GM12878 (cell line): ENCODE results near the gene SLFN5. TPM values are rescaled to one million over a fixed set of nuclear protein-coding genes. Genes with fewer than 3 reads are reported as not detected.

Experiments
- ATAC-seq: fragments of 200-7000 bp; cut with Tn5 transposase; 3 replicates; pipeline ENCODE4 v1.9.1; 2020; ENCODE audit warnings: mild to moderate bottlenecking, moderate library complexity
- BruUV-seq: library from RNA; stranded (reverse); fragments of 400-500 nt; replicated peaks from 2 replicates; lab custom pipeline; 2021; lab: Mats Ljungman, UMichigan
- CTCF ChIA-PET: fragments of 300-600 bp; sonication (Branson Sonifier 250); formaldehyde crosslinking; extraction: SDS; loops from one replicate; lab custom pipeline; 2021; ENCODE audit warnings: inconsistent platforms; lab: Yijun Ruan, JAX
- POLR2A ChIA-PET: fragments of 350-600 bp; formaldehyde crosslinking; extraction: SDS; loops from one replicate; lab custom pipeline; 2021; ENCODE audit warnings: inconsistent platforms; lab: Charles Lee
- RAD21 ChIA-PET: fragments of 300-600 bp; sonication (Branson Sonifier 250); formaldehyde crosslinking; loops from one replicate; lab custom pipeline; 2023; ENCODE audit warnings: antibody characterized with exemption; ENCODE audit not compliant: unreplicated experiment; lab: Charles Lee
- SMC1A ChIA-PET: fragments of 300-600 bp; sonication (Branson Sonifier 250); formaldehyde crosslinking; loops from one replicate; lab custom pipeline; 2023; ENCODE audit not compliant: unreplicated experiment, uncharacterized antibody; lab: Charles Lee
- DNase-seq: peaks from one replicate; pipeline ENCODE4 v3.0.0-alpha.2; 2011; ENCODE audit warnings: low read depth, low spot score
- FAIRE-seq: peaks from 3 replicates; lab custom pipeline; 2011; peaks lifted over from hg19 to GRCh38; lab: Jason Lieb, UNC
- H2AFZ ChIP-seq: 2 replicates; pipeline ENCODE4 v1.6.0; 2011; ENCODE audit warnings: low read depth, low read length, control low read depth; ENCODE audit not compliant: control insufficient read depth
- H3K27ac ChIP-seq: 2 replicates; pipeline ENCODE4 v1.5.1; 2011; ENCODE audit warnings: control low read depth; ENCODE audit not compliant: control insufficient read depth, insufficient read depth
- H3K27me3 ChIP-seq, 2 experiments: replicated peaks in 1 of 2; 2 replicates each; pipeline versions ENCODE4 v1.6.0 to v1.6.1; 2011; ENCODE audit warnings: low read length in 1 of 2; ENCODE audit not compliant: control insufficient read depth in 2 of 2, insufficient read depth in 2 of 2
- H3K36me3 ChIP-seq, 2 experiments: 2 replicates each; pipeline ENCODE4 v1.5.1; 2011; ENCODE audit warnings: low read length in 1 of 2; ENCODE audit not compliant: control insufficient read depth in 2 of 2, insufficient read depth in 2 of 2
- H3K4me1 ChIP-seq: 2 replicates; pipeline ENCODE4 v1.6.1; 2011; ENCODE audit warnings: mild to moderate bottlenecking, low read length, moderate library complexity, mixed read lengths; ENCODE audit not compliant: control insufficient read depth, insufficient read depth
- H3K4me2 ChIP-seq: 2 replicates; pipeline ENCODE4 v1.6.0; 2011; ENCODE audit warnings: control low read depth; ENCODE audit not compliant: control insufficient read depth, insufficient read depth
- H3K4me3 ChIP-seq: fragments of 200-600 bp; sonication (generic); 2 replicates; pipeline ENCODE4 v1.5.1; 2016
- H3K79me2 ChIP-seq: 2 replicates; pipeline ENCODE4 v1.6.0; 2011; ENCODE audit warnings: low read length; ENCODE audit not compliant: control insufficient read depth, insufficient read depth
- H3K9ac ChIP-seq: 2 replicates; pipeline ENCODE4 v1.8.0; 2011; ENCODE audit warnings: low read length, control low read depth, mixed read lengths; ENCODE audit not compliant: control insufficient read depth, insufficient read depth
- H3K9me3 ChIP-seq: replicated peaks from 3 replicates; pipeline ENCODE4 v1.5.1; 2011; ENCODE audit warnings: mild to moderate bottlenecking, low read length; ENCODE audit not compliant: control insufficient read depth, insufficient read depth
- H4K20me1 ChIP-seq: 2 replicates; pipeline ENCODE4 v1.6.0; 2011; ENCODE audit not compliant: control insufficient read depth, insufficient read depth
- ATF3 ChIP-seq: IDR thresholded peaks from 2 replicates; pipeline ENCODE4 v1.6.1; 2011; ENCODE audit warnings: low read depth, mild to moderate bottlenecking, low read length, moderate library complexity, borderline replicate concordance; ENCODE audit errors: extremely low read depth
- CBFB ChIP-seq: IDR thresholded peaks from 2 replicates; pipeline ENCODE4 v1.6.1; 2016; ENCODE audit warnings: antibody characterized with exemption, low read depth
- DPF2 ChIP-seq: fragments of 450-650 bp; IDR thresholded peaks from 2 replicates; pipeline ENCODE4 v1.6.1; 2017; ENCODE audit warnings: mild to moderate bottlenecking
- EGR1 ChIP-seq, 2 experiments: IDR thresholded peaks; 1 replicate in 1 of 2; 2 replicates in 1 of 2; pipeline ENCODE4 v1.6.1; 2011 to 2012; ENCODE audit warnings: low read depth in 2 of 2, low read length in 2 of 2, borderline replicate concordance in 1 of 2, mild to moderate bottlenecking in 1 of 2, moderate library complexity in 1 of 2
- EP300 ChIP-seq, 2 experiments: fragments of 150-350 bp in 1 of 2; IDR thresholded peaks; 2 replicates each; pipeline ENCODE4 v1.6.1; 2011 to 2012; ENCODE audit warnings: low read depth in 2 of 2, low read length in 2 of 2, borderline replicate concordance in 1 of 2, improper control_type of control experiment in 1 of 2, inconsistent platforms in 1 of 2; ENCODE audit not compliant: control insufficient read depth in 1 of 2
- LARP7 ChIP-seq: fragments of 450-650 bp; IDR thresholded peaks from 2 replicates; pipeline ENCODE4 v1.6.1; 2017; ENCODE audit warnings: mild to moderate bottlenecking
- MTA2 ChIP-seq: fragments of 450-650 bp; IDR thresholded peaks from 2 replicates; pipeline ENCODE4 v1.6.1; 2016; ENCODE audit warnings: low read depth, mild to moderate bottlenecking, moderate library complexity
- MYB ChIP-seq: fragments of 150-350 bp; IDR thresholded peaks from 2 replicates; pipeline ENCODE4 v1.6.1; 2014; ENCODE audit warnings: mild to moderate bottlenecking, low read depth, low read length, borderline replicate concordance
- NBN ChIP-seq: fragments of 450-650 bp; IDR thresholded peaks from 2 replicates; pipeline ENCODE4 v1.6.1; 2016
- POLR2A ChIP-seq: IDR thresholded peaks from 2 replicates; pipeline ENCODE4 v1.6.1; 2011; ENCODE audit warnings: low read depth, mild to moderate bottlenecking, low read length
- REST ChIP-seq: IDR thresholded peaks from 2 replicates; pipeline ENCODE4 v1.6.1; 2012; ENCODE audit warnings: mild to moderate bottlenecking, low read depth, low read length
- SRF ChIP-seq, 2 experiments: IDR thresholded peaks; 2 replicates each; pipeline ENCODE4 v1.6.1; 2011; ENCODE audit warnings: low read depth in 2 of 2, low read length in 2 of 2, mild to moderate bottlenecking in 1 of 2, moderate library complexity in 1 of 2
- STAT3 ChIP-seq: IDR thresholded peaks from 2 replicates; pipeline ENCODE4 v1.6.1; 2011; ENCODE audit warnings: low read depth, low read length, improper control_type of control experiment
- ZNF207 ChIP-seq: fragments of 450-650 bp; IDR thresholded peaks from 2 replicates; pipeline ENCODE4 v1.6.1; 2014; ENCODE audit warnings: antibody characterized with exemption, mild to moderate bottlenecking, borderline replicate concordance
- ZNF274 ChIP-seq: IDR thresholded peaks from one replicate; pipeline ENCODE4 v1.8.0; 2011; ENCODE audit not compliant: insufficient read length, insufficient read depth
- WGBS: methylation state at CpG from one replicate; pipeline ENCODE4 v1.1.6; 2016; ENCODE audit warnings: low lambda C conversion rate; ENCODE audit not compliant: insufficient replicate concordance, insufficient coverage; ENCODE audit errors: missing lambda C conversion rate; 5-methylcytosine and 5-hydroxymethylcytosine counted together
- in situ Hi-C: fragments of 300-500 bp; cut with MboI; formaldehyde crosslinking; loops from 9 replicates; pipeline ENCODE4 v1.14.3; 2018; ENCODE audit warnings: mixed read lengths
- intact Hi-C: fragments of 100-400 bp; cut with micrococcal nuclease; formaldehyde crosslinking; loops from one replicate; pipeline ENCODE4 v1.14.2; 2022; ENCODE audit not compliant: unreplicated experiment
- polyA plus RNA-seq, 11 experiments: library from polyadenylated mRNA; depleted of rRNA in 4 of 11; unstranded in 6 of 11; stranded (reverse) in 5 of 11; fragments of >200 nt; fragmentation: Nextera tagmentation in 4 of 11; fragmentation: Illumina TruSeq in 1 of 11; extraction: Ambion mirVana in 4 of 11; extraction: Trizol in 1 of 11; gene quantifications; 1 replicate in 1 of 11; 2 replicates in 10 of 11; pipeline versions ENCODE4 v1.2.1 to v1.2.3, GENCODE V29; 2011 to 2016; ENCODE audit warnings: inconsistent platforms in 2 of 11, missing spikeins in 2 of 11, low read depth in 1 of 11
- total RNA-seq, 4 experiments: library from RNA; depleted of rRNA in 3 of 4; stranded (reverse); fragments of >200 nt in 3 of 4; fragmentation: Illumina TruSeq in 1 of 4; extraction: Trizol in 1 of 4; gene quantifications; 2 replicates each; pipeline versions ENCODE4 v1.2.1 to v1.2.3, GENCODE V29; 2013 to 2021
- TF ChIP-seq, protein P1 (sequence below): fragments of 150-350 bp; IDR thresholded peaks from 2 replicates; pipeline ENCODE4 v1.6.1; 2014; ENCODE audit warnings: mild to moderate bottlenecking, low read depth, low read length

Gene SLFN5
- total and polyA plus RNA-seq, 10 of the 15 experiments (the other 5 are each of a cell fraction or from before 2014, with no cell fraction given), result 0.19 to 2.1 (median 1.3) TPM

DNA sequence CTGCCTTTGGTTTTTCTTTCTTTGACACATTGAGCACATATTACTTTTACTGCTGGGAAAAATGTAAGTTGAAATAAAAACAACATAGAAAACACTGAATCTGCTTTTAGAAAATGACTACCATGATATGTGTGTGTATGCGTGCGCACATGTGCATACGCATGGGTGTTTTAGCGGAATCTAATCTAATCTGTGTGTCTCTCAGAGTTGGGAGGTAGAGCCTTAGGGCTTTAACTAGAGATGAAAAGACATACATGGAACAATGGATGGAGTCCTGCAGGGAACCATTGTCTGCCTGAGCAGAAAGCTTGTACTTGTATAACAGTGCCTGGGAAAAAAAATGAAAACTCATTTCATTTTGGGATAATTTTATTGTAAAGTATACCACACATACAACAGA, 12.4 kb downstream of the SLFN5 start:
- intact Hi-C loops (no loop called here), in situ Hi-C loops (no loop called here)
- no peak overlapping the region for H2AFZ ChIP-seq
- no TSS peak for BruUV-seq
- H3K9me3 ChIP-seq, result no peaks in the 10 kb centered on the region; the same call in 2 of the 3 replicates
- H3K27me3 ChIP-seq, result no peaks in the 10 kb centered on the region
- H3K4me3 ChIP-seq, result no peak overlapping the region
- no peak for ATAC-seq
- no peaks in the 10 kb centered on the region for H3K4me1 ChIP-seq
- no peak overlapping the region for H3K4me2 ChIP-seq
- FAIRE-seq, result no peak
- CTCF ChIA-PET, result no interaction called here
- no peaks in the 10 kb centered on the region for H3K36me3 ChIP-seq
- POLR2A ChIA-PET, result no interaction called here
- H3K79me2 ChIP-seq, result no peaks in the 10 kb centered on the region
- 89% methylated on average over 4 of the region's 4 CpGs for WGBS
- SMC1A ChIA-PET, result no interaction called here
- H3K9ac ChIP-seq, result no peak overlapping the region
- no peak overlapping the region for H3K27ac ChIP-seq
- RAD21 ChIA-PET, result no interaction called here
- DNase-seq, result no peak
- no peaks in the 10 kb centered on the region for H4K20me1 ChIP-seq
- TF ChIP-seq NBN, result no peak
- no peak for TF ChIP-seq ZNF274
- TF ChIP-seq POLR2A, result no peak
- TF ChIP-seq EGR1 (IDR thresholded peaks at IDR 0.05; ENCODE audit: borderline replicate concordance in 1 of 2, low read depth in 2 of 2, low read length in 2 of 2), result no peak
- TF ChIP-seq MTA2, result no peak
- no peak for TF ChIP-seq LARP7
- no peak for TF ChIP-seq DPF2
- no peak for TF ChIP-seq EP300 (IDR thresholded peaks at IDR 0.05; ENCODE audit: borderline replicate concordance in 1 of 2, control insufficient read depth in 1 of 2, low read depth in 2 of 2, low read length in 2 of 2)
- TF ChIP-seq, protein P1, sequence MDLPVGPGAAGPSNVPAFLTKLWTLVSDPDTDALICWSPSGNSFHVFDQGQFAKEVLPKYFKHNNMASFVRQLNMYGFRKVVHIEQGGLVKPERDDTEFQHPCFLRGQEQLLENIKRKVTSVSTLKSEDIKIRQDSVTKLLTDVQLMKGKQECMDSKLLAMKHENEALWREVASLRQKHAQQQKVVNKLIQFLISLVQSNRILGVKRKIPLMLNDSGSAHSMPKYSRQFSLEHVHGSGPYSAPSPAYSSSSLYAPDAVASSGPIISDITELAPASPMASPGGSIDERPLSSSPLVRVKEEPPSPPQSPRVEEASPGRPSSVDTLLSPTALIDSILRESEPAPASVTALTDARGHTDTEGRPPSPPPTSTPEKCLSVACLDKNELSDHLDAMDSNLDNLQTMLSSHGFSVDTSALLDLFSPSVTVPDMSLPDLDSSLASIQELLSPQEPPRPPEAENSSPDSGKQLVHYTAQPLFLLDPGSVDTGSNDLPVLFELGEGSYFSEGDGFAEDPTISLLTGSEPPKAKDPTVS, result no peak
- TF ChIP-seq ATF3, result no peak
- no peak for TF ChIP-seq REST
- TF ChIP-seq SRF (IDR thresholded peaks at IDR 0.05; ENCODE audit: low read depth in 2 of 2, low read length in 2 of 2), result no peak
- no peak for TF ChIP-seq MYB
- no peak for TF ChIP-seq ZNF207
- TF ChIP-seq STAT3, result no peak
- TF ChIP-seq CBFB, result no peak
